K562 (cell line): Measurements from ENCODE around the gene NLGN3. TPM values are rescaled to one million over a fixed set of nuclear protein-coding genes. Genes with fewer than 3 reads are reported as not detected.

Source experiments
- ATAC-seq: fragments of 200-7000 bp; cut with Tn5 transposase; 3 replicates; pipeline ENCODE4 v1.9.1; 2020; ENCODE audit warnings: moderate library complexity
- BruUV-seq: library from RNA; stranded (reverse); fragments of 400-500 nt; replicated peaks from 2 replicates; lab custom pipeline; 2021; lab: Mats Ljungman, UMichigan
- CTCF ChIA-PET: fragments of 300-600 bp; formaldehyde crosslinking; extraction: SDS; loops from one replicate; lab custom pipeline; 2021; ENCODE audit warnings: low intra/inter-chr PET ratio; lab: Yijun Ruan, JAX
- POLR2A ChIA-PET: fragments of 300-600, 350-650 bp; sonication (Branson Sonifier 250); formaldehyde crosslinking; extraction: SDS; loops from one replicate; lab custom pipeline; 2021; ENCODE audit warnings: antibody characterized with exemption, inconsistent platforms; lab: Yijun Ruan, JAX
- DNase-seq, 4 experiments: peaks; one replicate each; pipeline versions ENCODE4 v3.0.0 to v3.0.0-alpha.2; 2011 to 2018; ENCODE audit warnings: low spot score in 3 of 4, mixed read lengths in 3 of 4; ENCODE audit errors: extremely low read depth in 1 of 4
- FAIRE-seq: peaks from 2 replicates; lab custom pipeline; 2011; peaks lifted over from hg19 to GRCh38; lab: Jason Lieb, UNC
- H2AFZ ChIP-seq: 2 replicates; pipeline ENCODE4 v1.6.0; 2011; ENCODE audit warnings: low read depth, low read length, control low read depth, inconsistent platforms
- H3K27ac ChIP-seq: fragments of 200-600 bp; 3 replicates; pipeline ENCODE4 v1.8.0; 2011; ENCODE audit warnings: low read depth, mild to moderate bottlenecking, control low read depth, inconsistent platforms, low read length, moderate library complexity, mixed read lengths; ENCODE audit errors: extremely low read depth
- H3K27me3 ChIP-seq, 2 experiments: fragments of 300-600 bp in 1 of 2; 2 replicates in 1 of 2; 3 replicates in 1 of 2; pipeline versions ENCODE4 v1.6.0 to v1.8.0; 2011; ENCODE audit warnings: inconsistent platforms in 2 of 2, low read length in 2 of 2, mild to moderate bottlenecking in 1 of 2, mixed read lengths in 1 of 2, moderate library complexity in 1 of 2; ENCODE audit not compliant: control insufficient read depth in 2 of 2, insufficient read depth in 2 of 2
- H3K36me3 ChIP-seq: fragments of 300-600 bp; 3 replicates; pipeline ENCODE4 v1.8.0; 2011; ENCODE audit warnings: mild to moderate bottlenecking, low read length, inconsistent platforms; ENCODE audit not compliant: control insufficient read depth, insufficient read depth
- H3K4me1 ChIP-seq, 2 experiments: fragments of 200-600 bp in 1 of 2; replicated peaks in 1 of 2; 2 replicates in 1 of 2; 3 replicates in 1 of 2; pipeline versions ENCODE4 v1.5.1 to v1.8.0; 2011; ENCODE audit warnings: inconsistent platforms in 2 of 2, low read length in 2 of 2, mild to moderate bottlenecking in 1 of 2, mixed read lengths in 1 of 2, moderate library complexity in 1 of 2; ENCODE audit not compliant: control insufficient read depth in 2 of 2, insufficient read depth in 2 of 2
- H3K4me2 ChIP-seq: 2 replicates; pipeline ENCODE4 v1.6.1; 2011; ENCODE audit warnings: low read length, control low read depth, inconsistent platforms, mixed read lengths; ENCODE audit not compliant: insufficient read depth
- H3K4me3 ChIP-seq: fragments of 200-600 bp; sonication (generic), shearing (Covaris generic); 2 replicates; pipeline ENCODE4 v1.5.1; 2016; ENCODE audit warnings: control low read depth, inconsistent platforms
- H3K79me2 ChIP-seq: fragments of 200-600 bp; 3 replicates; pipeline ENCODE4 v1.8.0; 2011; ENCODE audit warnings: low read length, inconsistent platforms; ENCODE audit not compliant: control insufficient read depth, insufficient read depth
- H3K9ac ChIP-seq, 2 experiments: 2 replicates each; pipeline versions ENCODE4 v1.6.0 to v1.6.1; 2011; ENCODE audit warnings: low read depth in 2 of 2, low read length in 2 of 2, control low read depth in 1 of 2, inconsistent platforms in 1 of 2, mild to moderate bottlenecking in 1 of 2, mixed read lengths in 1 of 2; ENCODE audit not compliant: insufficient read depth in 1 of 2
- H3K9me1 ChIP-seq: one replicate; pipeline ENCODE4 v1.6.0; 2011; ENCODE audit warnings: inconsistent platforms, mild to moderate bottlenecking, low read length, moderate library complexity; ENCODE audit not compliant: control insufficient read depth, insufficient read depth
- H3K9me3 ChIP-seq: replicated peaks from 2 replicates; pipeline ENCODE4 v1.5.1; 2011; ENCODE audit warnings: low read depth, low read length, inconsistent platforms; ENCODE audit not compliant: control insufficient read depth, insufficient read depth
- H4K20me1 ChIP-seq: replicated peaks from 2 replicates; pipeline ENCODE4 v1.6.1; 2011; ENCODE audit warnings: low read length, inconsistent platforms, mixed read lengths; ENCODE audit not compliant: control insufficient read depth, insufficient read depth
- EHMT2 ChIP-seq: fragments of 450-650 bp; IDR thresholded peaks from 2 replicates; pipeline ENCODE4 v1.6.1; 2018; ENCODE audit warnings: antibody characterized with exemption
- FOXJ3 ChIP-seq: sonication (generic); formaldehyde crosslinking; IDR thresholded peaks from 2 replicates; pipeline ENCODE4 v1.4.0; 2020; ENCODE audit warnings: mild to moderate bottlenecking, missing genetic modification reagents
- NFYB ChIP-seq: IDR thresholded peaks from 2 replicates; pipeline ENCODE4 v1.6.1; 2011; ENCODE audit warnings: mild to moderate bottlenecking, moderate library complexity; ENCODE audit not compliant: insufficient read length; ENCODE audit errors: extremely low read depth
- TAF7 ChIP-seq: fragments of 450-650 bp; IDR thresholded peaks from 2 replicates; pipeline ENCODE4 v1.6.1; 2016; ENCODE audit warnings: missing genetic modification characterization, missing compliant biosample characterization
- ZNF217 ChIP-seq: sonication (generic); formaldehyde crosslinking; IDR thresholded peaks from 2 replicates; pipeline ENCODE4 v1.8.0; 2022; ENCODE audit warnings: mild to moderate bottlenecking, missing genetic modification reagents
- WGBS: fragments of 100-300 bp; shearing (Covaris generic); methylation state at CpG from one replicate; pipeline ENCODE4 v1.1.6; 2016; ENCODE audit warnings: low coverage, mixed read lengths; ENCODE audit not compliant: insufficient coverage; ENCODE audit errors: missing lambda C conversion rate; 5-methylcytosine and 5-hydroxymethylcytosine counted together
- in situ Hi-C: fragments of 300-500 bp; cut with MboI; formaldehyde crosslinking; loops from 4 replicates; pipeline ENCODE4 v1.15.0; 2018; ENCODE audit warnings: inconsistent platforms, mixed read lengths
- intact Hi-C: fragments of 100-400 bp; cut with micrococcal nuclease; formaldehyde crosslinking; loops from 2 replicates; pipeline ENCODE4 v1.14.2; 2022
- polyA plus RNA-seq, 8 experiments: library from polyadenylated mRNA; depleted of rRNA in 4 of 8; stranded (reverse) in 5 of 8; unstranded in 3 of 8; fragments of >200 nt; fragmentation: Nextera tagmentation in 2 of 8; fragmentation: Illumina TruSeq in 1 of 8; extraction: Ambion mirVana in 2 of 8; extraction: Trizol in 1 of 8; gene quantifications; 2 replicates each; pipeline versions ENCODE4 v1.2.1 to v1.2.3, GENCODE V29; 2011 to 2014; ENCODE audit warnings: inconsistent platforms in 1 of 8, missing spikeins in 1 of 8
- total RNA-seq, 7 experiments: library from RNA; depleted of rRNA in 6 of 7; stranded (reverse); fragments of >200 nt in 6 of 7; fragmentation: Illumina TruSeq in 2 of 7; extraction: Trizol in 2 of 7; gene quantifications; 2 replicates each; pipeline versions ENCODE4 v1.2.1 to v1.2.3, GENCODE V29; 2011 to 2021; ENCODE audit warnings: low replicate concordance in 1 of 7
- TF ChIP-seq, protein P1 (sequence below), 2 experiments: fragments of 450-650 bp in 1 of 2; sonication (generic) in 1 of 2; formaldehyde crosslinking in 1 of 2; IDR thresholded peaks; 2 replicates each; pipeline versions ENCODE4 v1.7.1 to v1.9.0; 2016 to 2022; ENCODE audit warnings: inconsistent platforms in 1 of 2, mild to moderate bottlenecking in 1 of 2, missing genetic modification reagents in 1 of 2
- TF ChIP-seq, protein P2 (sequence below), 2 experiments: fragments of 450-650 bp; IDR thresholded peaks; 2 replicates each; pipeline ENCODE4 v1.6.1; 2018; ENCODE audit warnings: mild to moderate bottlenecking in 2 of 2, low read depth in 1 of 2; ENCODE audit not compliant: partially characterized antibody in 2 of 2

NLGN3 gene
- total and polyA plus RNA-seq, 9 of the 15 experiments (the other 6 are each of a cell fraction or from before 2014, with no cell fraction given): 0.03 to 0.86 (median 0.25) TPM

DNA sequence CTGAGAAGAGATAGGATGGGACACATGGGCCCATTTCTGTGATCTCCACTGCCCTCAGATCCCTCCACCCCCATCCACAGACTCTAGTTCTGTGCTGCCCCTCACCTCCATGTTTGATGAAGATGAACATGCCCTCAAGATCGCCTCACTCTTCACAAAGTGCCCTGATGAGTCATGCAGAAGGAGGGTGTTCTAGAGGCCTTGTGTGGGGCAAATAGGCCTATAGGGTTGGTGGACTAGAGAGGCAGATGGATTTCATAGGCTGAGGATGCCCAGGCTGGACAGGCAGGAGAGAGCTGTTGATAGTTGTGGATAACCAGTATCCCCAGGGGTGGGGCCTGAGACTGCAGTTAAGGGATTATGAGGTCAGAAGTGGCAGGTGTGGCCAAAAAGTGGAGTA lies 38.2 kb upstream of the NLGN3 start, which contains the start of gene CXorf65 (continued):
- TF ChIP-seq EHMT2: 0 out of 2 replicates have a peak, but pooled peaks have one; percentile 21
- peak; percentile 31 for TF ChIP-seq NFYB

DNA sequence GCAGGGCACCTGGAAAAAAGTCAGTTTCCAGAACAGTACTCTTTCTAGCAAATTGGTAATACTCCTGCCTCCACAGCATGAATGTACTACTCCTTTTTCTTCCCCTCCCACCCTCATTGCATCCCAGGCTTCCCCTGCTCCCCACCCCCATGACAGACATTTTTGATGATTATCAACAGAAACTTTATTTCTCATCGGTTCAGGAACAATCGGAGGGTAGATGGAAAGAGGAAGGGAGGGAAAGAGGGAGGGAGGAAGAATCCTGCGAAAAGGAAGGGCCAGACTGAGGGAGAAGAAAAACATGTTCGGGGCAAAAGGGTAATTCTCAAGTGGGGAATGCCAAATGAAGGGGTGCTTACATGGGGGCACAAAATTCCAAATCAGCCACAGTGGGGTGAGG lies 37.4 kb upstream of the NLGN3 start:
- BruUV-seq: no TSS peak
- 25% methylated on average over 3 of the region's 4 CpGs for WGBS
- no peak for FAIRE-seq

More for the DNA sequence above, 37.4 kb upstream of the NLGN3 start:
- peak overlapping the region; percentile 58; the same call in 1 of the 3 replicates for H3K27ac ChIP-seq
- H4K20me1 ChIP-seq: no peaks in the 10 kb centered on the region
- H3K4me3 ChIP-seq: no peak overlapping the region
- TF ChIP-seq ZNF217 (CRISPR knock-in tag) (no peak), FOXJ3 (CRISPR knock-in tag) (no peak), TAF7 (tag) (no peak)
- TF ChIP-seq, protein P1, sequence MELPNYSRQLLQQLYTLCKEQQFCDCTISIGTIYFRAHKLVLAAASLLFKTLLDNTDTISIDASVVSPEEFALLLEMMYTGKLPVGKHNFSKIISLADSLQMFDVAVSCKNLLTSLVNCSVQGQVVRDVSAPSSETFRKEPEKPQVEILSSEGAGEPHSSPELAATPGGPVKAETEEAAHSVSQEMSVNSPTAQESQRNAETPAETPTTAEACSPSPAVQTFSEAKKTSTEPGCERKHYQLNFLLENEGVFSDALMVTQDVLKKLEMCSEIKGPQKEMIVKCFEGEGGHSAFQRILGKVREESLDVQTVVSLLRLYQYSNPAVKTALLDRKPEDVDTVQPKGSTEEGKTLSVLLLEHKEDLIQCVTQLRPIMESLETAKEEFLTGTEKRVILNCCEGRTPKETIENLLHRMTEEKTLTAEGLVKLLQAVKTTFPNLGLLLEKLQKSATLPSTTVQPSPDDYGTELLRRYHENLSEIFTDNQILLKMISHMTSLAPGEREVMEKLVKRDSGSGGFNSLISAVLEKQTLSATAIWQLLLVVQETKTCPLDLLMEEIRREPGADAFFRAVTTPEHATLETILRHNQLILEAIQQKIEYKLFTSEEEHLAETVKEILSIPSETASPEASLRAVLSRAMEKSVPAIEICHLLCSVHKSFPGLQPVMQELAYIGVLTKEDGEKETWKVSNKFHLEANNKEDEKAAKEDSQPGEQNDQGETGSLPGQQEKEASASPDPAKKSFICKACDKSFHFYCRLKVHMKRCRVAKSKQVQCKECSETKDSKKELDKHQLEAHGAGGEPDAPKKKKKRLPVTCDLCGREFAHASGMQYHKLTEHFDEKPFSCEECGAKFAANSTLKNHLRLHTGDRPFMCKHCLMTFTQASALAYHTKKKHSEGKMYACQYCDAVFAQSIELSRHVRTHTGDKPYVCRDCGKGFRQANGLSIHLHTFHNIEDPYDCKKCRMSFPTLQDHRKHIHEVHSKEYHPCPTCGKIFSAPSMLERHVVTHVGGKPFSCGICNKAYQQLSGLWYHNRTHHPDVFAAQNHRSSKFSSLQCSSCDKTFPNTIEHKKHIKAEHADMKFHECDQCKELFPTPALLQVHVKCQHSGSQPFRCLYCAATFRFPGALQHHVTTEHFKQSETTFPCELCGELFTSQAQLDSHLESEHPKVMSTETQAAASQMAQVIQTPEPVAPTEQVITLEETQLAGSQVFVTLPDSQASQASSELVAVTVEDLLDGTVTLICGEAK (IDR thresholded peaks at IDR 0.05): peak; percentile 94
- TF ChIP-seq, protein P1 (CRISPR knock-in tag; IDR thresholded peaks at IDR 0.05): no peak; the same call in 1 of the 2 replicates
- TF ChIP-seq, protein P2, sequence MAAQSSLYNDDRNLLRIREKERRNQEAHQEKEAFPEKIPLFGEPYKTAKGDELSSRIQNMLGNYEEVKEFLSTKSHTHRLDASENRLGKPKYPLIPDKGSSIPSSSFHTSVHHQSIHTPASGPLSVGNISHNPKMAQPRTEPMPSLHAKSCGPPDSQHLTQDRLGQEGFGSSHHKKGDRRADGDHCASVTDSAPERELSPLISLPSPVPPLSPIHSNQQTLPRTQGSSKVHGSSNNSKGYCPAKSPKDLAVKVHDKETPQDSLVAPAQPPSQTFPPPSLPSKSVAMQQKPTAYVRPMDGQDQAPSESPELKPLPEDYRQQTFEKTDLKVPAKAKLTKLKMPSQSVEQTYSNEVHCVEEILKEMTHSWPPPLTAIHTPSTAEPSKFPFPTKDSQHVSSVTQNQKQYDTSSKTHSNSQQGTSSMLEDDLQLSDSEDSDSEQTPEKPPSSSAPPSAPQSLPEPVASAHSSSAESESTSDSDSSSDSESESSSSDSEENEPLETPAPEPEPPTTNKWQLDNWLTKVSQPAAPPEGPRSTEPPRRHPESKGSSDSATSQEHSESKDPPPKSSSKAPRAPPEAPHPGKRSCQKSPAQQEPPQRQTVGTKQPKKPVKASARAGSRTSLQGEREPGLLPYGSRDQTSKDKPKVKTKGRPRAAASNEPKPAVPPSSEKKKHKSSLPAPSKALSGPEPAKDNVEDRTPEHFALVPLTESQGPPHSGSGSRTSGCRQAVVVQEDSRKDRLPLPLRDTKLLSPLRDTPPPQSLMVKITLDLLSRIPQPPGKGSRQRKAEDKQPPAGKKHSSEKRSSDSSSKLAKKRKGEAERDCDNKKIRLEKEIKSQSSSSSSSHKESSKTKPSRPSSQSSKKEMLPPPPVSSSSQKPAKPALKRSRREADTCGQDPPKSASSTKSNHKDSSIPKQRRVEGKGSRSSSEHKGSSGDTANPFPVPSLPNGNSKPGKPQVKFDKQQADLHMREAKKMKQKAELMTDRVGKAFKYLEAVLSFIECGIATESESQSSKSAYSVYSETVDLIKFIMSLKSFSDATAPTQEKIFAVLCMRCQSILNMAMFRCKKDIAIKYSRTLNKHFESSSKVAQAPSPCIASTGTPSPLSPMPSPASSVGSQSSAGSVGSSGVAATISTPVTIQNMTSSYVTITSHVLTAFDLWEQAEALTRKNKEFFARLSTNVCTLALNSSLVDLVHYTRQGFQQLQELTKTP (IDR thresholded peaks at IDR 0.05; ENCODE audit: low read depth in 1 of 2, partially characterized antibody in 2 of 2): no peak
- ATAC-seq (no peak), DNase-seq (no peak)
- no peaks in the 10 kb centered on the region for H3K27me3 ChIP-seq
- no peaks in the 10 kb centered on the region for H3K9me3 ChIP-seq
- H3K4me1 ChIP-seq: peaks cover 45 to 76% of the 10 kb centered on the region in 2 experiments
- POLR2A ChIA-PET: no interaction called here
- no peak overlapping the region for H2AFZ ChIP-seq
- intact Hi-C loops (no loop called here), in situ Hi-C loops (no loop called here)
- CTCF ChIA-PET: no interaction called here
- H3K9ac ChIP-seq: peak overlapping the region in 1 of 2 experiments; percentile 35; a peak in 2 of 4 replicates
- H3K36me3 ChIP-seq: no peaks in the 10 kb centered on the region
- no peaks in the 10 kb centered on the region for H3K9me1 ChIP-seq
- peaks cover 24% of the 10 kb centered on the region; the same call in 2 of the 3 replicates for H3K79me2 ChIP-seq
- H3K4me2 ChIP-seq: peak overlapping the region; percentile 50; the same call in 1 of the 2 replicates
